ENCODE data around the gene MAP3K14. TPM values are rescaled to one million over a fixed set of nuclear protein-coding genes. Genes with fewer than 3 reads are reported as not detected.

Gene MAP3K14
- total RNA-seq, 1 experiment from 2014 or later: 9.2 TPM

GRCh38 chr17:45292696-45293412, 24.0 kb downstream of the MAP3K14 start:
- no peak for DNase-seq (ENCODE audit: unreplicated experiment)
- ChIA-PET POLR2A (interaction anchor here (1.1 to 5.9 kb wide), 9 partner anchors 10 to 92 kb away, joined by 7 to 133 read pairs (median 32); partner anchors contain the start of gene MAP3K14), CTCF (interaction anchor here (0.6 to 4.9 kb wide), 14 partner anchors 8 to 559 kb away, joined by 3 to 40 read pairs (median 4); partner anchors contain the start of gene MAP3K14)
- no TSS peak for BruUV-seq (replicated peaks)
- no peaks in the 10 kb centered on the region for H3K27me3 Mint-ChIP-seq (ENCODE audit: insufficient read depth, unreplicated experiment)
- peak overlapping the region; percentile 23 for H3K4me3 Mint-ChIP-seq (ENCODE audit: unreplicated experiment)
- H3K27ac Mint-ChIP-seq (ENCODE audit: low read depth, unreplicated experiment): peak overlapping the region; percentile 68
- H3K4me1 Mint-ChIP-seq (ENCODE audit: insufficient read depth, unreplicated experiment): peaks cover 42% of the 10 kb centered on the region
- intact Hi-C loops (cut with micrococcal nuclease): loop anchor here (1.0 to 5.0 kb wide), 2 partner anchors 23 to 79 kb away; no protein-coding TSS in a partner anchor
- no peaks in the 10 kb centered on the region for H3K9me3 Mint-ChIP-seq (ENCODE audit: unreplicated experiment)
- no peak for TF ChIP-seq CTCF (IDR thresholded peaks at IDR 0.05; ENCODE audit: unreplicated experiment)
- peaks cover 34% of the 10 kb centered on the region for H3K36me3 Mint-ChIP-seq (ENCODE audit: insufficient read depth, unreplicated experiment)

GRCh38 chr17:45291171-45291805, 25.5 kb downstream of the MAP3K14 start:
- POLR2A ChIA-PET: interaction anchor here (3.7 to 5.9 kb wide), 3 partner anchors 20 to 81 kb away, joined by 38 to 133 read pairs (median 64); partner anchors contain the start of gene MAP3K14
- CTCF ChIA-PET: interaction anchor here (0.5 to 4.9 kb wide), 6 partner anchors 14 to 189 kb away, joined by 3 to 40 read pairs (median 16); partner anchors contain the start of gene MAP3K14
- peaks cover 34% of the 10 kb centered on the region for H3K4me1 Mint-ChIP-seq (ENCODE audit: insufficient read depth, unreplicated experiment)
- H3K4me3 Mint-ChIP-seq (ENCODE audit: unreplicated experiment): no peak overlapping the region
- BruUV-seq (replicated peaks): no TSS peak
- no peaks in the 10 kb centered on the region for H3K9me3 Mint-ChIP-seq (ENCODE audit: unreplicated experiment)
- TF ChIP-seq CTCF (IDR thresholded peaks at IDR 0.05; ENCODE audit: unreplicated experiment): no peak
- peaks cover 48% of the 10 kb centered on the region for H3K36me3 Mint-ChIP-seq (ENCODE audit: insufficient read depth, unreplicated experiment)
- DNase-seq (ENCODE audit: unreplicated experiment): no peak
- H3K27me3 Mint-ChIP-seq (ENCODE audit: insufficient read depth, unreplicated experiment): no peaks in the 10 kb centered on the region
- intact Hi-C loops (cut with micrococcal nuclease): loop anchor here (5.0 kb wide), 1 partner anchor 81 kb away; no protein-coding TSS in a partner anchor
- no peak overlapping the region for H3K27ac Mint-ChIP-seq (ENCODE audit: low read depth, unreplicated experiment)

GRCh38 chr17:45290269-45290765, 26.5 kb downstream of the MAP3K14 start:
- no TSS peak for BruUV-seq (replicated peaks)
- Mint-ChIP-seq H3K4me1 (ENCODE audit: insufficient read depth, unreplicated experiment) (peaks cover 24% of the 10 kb centered on the region), H3K27me3 (ENCODE audit: insufficient read depth, unreplicated experiment) (no peaks in the 10 kb centered on the region), H3K4me3 (ENCODE audit: unreplicated experiment) (no peak overlapping the region), H3K9me3 (ENCODE audit: unreplicated experiment) (no peaks in the 10 kb centered on the region), H3K36me3 (ENCODE audit: insufficient read depth, unreplicated experiment) (peaks cover 49% of the 10 kb centered on the region), H3K27ac (ENCODE audit: low read depth, unreplicated experiment) (no peak overlapping the region)
- POLR2A ChIA-PET: interaction anchor here (0.6 kb wide), 1 partner anchor 12 kb away, joined by 4 read pairs; no protein-coding TSS in a partner anchor
- DNase-seq (ENCODE audit: unreplicated experiment): no peak
- TF ChIP-seq CTCF (IDR thresholded peaks at IDR 0.05; ENCODE audit: unreplicated experiment): no peak
- intact Hi-C loops (cut with micrococcal nuclease): loop anchor here (5.0 kb wide), 1 partner anchor 82 kb away; no protein-coding TSS in a partner anchor
- CTCF ChIA-PET: no interaction called here

All from MCF 10A (cell line).